COLO668 (cell line): ENCODE data around the gene RTN4R.

Source experiments
- DNase-seq: peaks from one replicate; lab custom pipeline; 2025; ENCODE audit not compliant: unreplicated experiment; lab: John Stamatoyannopoulos, UW

RTN4R gene

DNA sequence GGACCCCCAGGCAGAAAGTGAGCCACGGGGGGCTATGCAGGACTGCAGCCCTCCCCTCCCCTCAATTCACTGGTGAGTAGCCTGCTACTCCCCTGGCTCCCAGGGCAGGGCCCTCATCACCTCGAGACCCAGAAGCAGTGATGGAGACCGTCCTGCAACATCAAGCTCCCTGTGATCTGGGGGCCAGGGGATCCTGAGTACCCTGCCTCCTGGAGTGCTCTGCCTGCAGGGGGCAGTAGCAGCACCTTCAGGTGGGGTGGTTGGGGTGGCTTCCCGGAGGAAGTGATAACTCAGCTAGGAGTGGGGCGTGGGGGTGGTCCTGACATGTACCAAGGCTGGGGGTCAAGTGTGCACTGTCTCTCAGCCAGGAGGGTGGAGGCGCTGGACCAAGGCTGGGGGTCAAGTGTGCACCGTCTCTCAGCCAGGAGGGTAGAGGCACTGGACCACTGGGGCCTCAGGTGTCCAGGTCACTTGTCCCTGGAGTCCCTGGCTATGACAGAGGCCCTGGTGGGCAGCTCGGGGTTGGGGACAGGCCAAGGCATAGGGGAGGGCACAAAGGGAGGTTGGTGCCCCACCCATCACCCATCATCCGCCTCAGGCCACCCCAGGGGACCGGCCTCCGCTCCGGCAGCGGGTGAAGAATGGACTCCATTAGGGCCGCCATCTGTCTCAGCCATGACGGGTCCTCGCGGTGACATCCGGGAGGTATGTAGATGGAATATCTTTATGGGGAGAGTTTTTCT lies 9.4 kb downstream of the RTN4R start:
- peak; percentile 11 for DNase-seq

DNA sequence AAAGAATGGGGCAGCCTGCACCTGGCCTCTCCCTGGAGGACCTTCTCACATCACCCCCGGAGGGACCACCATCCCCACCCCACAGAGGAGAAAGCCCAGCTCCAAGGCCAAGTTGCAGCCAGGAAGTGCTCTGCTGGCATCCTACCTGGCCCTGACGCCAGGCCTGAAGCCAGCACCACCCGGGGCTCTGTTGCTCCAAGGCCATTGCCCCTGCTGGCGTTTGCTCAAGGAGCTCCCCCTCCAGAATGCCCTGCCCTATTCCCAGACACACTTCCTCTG lies 10.2 kb downstream of the RTN4R start:
- DNase-seq, result no peak

DNA sequence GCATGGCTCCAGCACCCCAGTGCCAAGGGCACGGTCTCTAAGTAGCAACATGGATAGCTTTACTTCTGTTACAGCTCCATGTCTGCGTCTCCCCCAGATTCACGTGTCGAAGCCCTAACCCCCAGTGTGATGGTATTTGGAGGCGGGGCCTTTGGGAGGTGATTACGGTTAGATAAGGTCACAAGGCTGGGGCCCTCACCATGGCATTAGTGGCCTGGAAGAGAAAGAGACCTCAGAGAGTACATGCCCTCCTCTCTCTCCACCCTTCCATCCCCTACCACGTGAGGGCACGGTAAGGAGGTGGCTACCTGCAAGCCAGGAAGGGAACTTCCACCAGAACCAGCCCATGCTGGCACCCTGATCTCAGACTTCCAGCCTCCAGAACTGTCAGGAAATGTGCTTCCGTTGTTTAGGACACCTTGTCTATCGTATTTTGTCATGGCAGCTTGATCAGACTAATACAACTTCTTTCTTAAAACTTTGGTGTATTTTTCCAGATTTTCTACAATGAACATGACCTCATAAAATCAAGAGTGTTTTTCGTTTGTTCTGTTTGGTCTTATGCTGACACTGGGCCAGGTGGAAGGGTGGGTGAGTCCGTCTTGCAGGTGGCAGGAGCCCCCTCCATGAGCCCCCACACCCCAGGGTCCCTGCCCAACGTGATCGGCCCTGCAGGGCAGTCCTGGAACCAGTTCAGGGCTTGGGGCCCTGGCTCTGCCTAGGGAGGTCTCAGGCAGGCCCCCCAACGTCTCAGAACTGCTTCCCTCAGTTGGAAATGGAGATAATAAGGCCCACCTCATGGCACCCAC lies 10.7 kb downstream of the RTN4R start:
- no peak for DNase-seq

DNA sequence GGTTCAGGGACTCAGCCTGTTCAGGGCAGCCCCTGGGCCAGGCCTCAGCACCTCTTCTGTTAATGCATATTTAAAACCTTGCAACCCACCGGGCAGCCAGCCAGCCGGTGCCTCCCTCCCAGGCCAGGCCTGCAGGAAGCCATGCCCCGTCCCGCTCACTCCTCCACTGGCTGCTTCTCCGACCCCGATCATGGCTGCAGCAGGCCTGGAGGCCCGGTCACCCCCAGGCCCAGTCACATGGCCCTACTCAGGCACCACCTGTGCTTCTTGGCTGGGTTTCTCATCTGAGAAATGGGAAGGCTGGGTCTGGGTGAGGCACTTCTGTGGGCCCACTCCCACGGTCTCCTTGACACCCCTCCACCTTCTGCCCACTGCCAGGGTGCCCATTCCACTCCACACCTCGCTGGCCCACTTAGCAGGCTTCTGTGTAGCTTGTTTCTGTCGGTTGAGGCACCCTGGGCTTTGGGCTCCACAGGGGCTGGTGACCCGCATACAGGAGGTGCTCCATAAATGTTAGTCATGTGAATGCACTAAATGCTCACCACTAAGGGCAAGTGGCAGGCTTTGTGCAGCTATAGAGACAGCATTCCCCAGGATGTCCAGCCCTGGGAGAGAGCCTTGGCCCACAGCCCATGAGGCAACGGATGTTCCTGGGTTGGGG lies 11.4 kb downstream of the RTN4R start:
- no peak for DNase-seq

GRCh38 chr22:20256027-20256426 lies 12.1 kb downstream of the RTN4R start:
- DNase-seq, result no peak

GRCh38 chr22:20254975-20255946 lies 12.9 kb downstream of the RTN4R start:
- DNase-seq, result peak; percentile 78

DNA sequence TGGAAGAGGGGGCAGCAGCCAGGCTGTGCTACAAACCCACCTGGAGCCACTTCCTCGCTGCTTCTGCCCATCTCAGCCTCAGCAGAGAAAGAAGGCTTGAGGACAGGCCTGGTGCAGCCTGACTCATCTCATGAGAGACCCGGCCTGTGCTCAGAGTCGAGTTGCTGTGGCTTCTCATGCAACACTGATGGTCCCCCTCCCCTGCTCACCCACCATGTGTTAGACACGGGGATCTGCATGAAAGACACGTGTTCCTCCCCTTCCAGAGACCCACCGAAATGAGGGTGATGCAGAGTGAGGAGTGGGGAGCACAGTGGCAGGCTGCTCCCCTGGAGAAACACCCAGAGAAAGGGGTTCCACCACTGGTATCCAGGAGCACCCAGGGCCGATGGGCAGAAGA lies 15.0 kb downstream of the RTN4R start:
- no peak for DNase-seq

DNA sequence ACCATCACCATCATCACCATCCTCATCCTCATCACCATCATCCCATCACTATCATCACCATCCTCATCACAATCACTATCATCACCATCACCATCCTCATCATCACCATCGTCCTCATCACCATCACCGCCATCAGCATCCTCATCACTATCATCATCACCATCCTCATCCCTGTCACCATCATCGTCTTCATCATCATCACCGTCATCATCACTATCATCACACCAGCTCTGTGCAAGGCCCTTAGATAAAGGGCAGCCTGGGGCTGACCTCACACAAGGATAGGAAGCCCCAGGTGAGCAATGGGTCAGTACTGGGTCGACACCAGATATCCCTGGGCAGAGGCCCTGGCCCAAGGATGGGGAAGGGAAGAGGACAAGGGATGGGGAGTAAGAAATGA lies 16.1 kb downstream of the RTN4R start:
- DNase-seq, result no peak

GRCh38 chr22:20251491-20251890 lies 16.6 kb downstream of the RTN4R start:
- no peak for DNase-seq

GRCh38 chr22:20249797-20250354 lies 18.2 kb downstream of the RTN4R start:
- DNase-seq, result peak; percentile 41

GRCh38 chr22:20248461-20248978 lies 19.6 kb downstream of the RTN4R start:
- no peak for DNase-seq

- DNase-seq, result no peak
Measured at GRCh38 chr22:20247608-20248171, 20.4 kb downstream of the RTN4R start.

- DNase-seq, result no peak
Measured at GRCh38 chr22:20247010-20247505, 21.1 kb downstream of the RTN4R start.

GRCh38 chr22:20246368-20247009 lies 21.6 kb downstream of the RTN4R start:
- DNase-seq, result no peak

DNA sequence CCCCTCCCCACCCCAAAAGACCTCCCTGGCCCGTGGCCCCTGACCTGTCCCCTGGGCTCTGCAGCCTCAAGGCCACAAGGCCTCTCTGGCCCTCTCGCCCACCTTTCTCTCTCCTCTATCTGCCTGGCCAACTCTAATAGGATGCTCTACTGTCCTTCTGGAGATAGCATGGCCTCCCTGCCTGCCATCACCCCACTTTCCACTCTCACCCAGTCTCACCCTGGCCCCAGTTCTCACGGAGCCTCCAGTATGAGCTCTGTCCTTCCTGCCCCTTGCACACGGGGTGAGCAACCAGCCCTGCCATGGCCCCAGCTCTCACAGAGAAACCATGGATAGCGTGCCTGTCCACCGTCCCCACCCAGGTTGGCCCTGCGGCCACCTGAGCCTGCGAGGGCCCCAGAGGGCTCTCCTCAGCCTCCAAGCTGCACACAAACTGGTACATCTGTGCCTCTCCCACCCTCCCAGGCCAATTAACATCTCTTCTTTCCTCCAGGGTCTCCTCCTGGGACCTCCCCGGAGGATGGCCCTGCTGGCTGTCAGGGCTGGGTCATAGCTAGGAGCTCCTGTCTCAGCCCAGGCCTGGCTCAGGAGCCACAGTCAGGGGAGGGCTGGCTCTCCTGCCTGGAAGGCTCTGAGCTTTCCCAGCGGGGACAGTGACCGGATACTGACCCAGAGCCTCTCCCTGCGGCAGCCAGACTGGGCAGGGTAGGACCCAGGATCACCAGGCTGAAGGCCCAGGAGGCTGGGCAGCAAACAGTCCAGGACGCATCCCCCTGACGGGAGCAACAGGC lies 22.3 kb downstream of the RTN4R start:
- no peak for DNase-seq

DNA sequence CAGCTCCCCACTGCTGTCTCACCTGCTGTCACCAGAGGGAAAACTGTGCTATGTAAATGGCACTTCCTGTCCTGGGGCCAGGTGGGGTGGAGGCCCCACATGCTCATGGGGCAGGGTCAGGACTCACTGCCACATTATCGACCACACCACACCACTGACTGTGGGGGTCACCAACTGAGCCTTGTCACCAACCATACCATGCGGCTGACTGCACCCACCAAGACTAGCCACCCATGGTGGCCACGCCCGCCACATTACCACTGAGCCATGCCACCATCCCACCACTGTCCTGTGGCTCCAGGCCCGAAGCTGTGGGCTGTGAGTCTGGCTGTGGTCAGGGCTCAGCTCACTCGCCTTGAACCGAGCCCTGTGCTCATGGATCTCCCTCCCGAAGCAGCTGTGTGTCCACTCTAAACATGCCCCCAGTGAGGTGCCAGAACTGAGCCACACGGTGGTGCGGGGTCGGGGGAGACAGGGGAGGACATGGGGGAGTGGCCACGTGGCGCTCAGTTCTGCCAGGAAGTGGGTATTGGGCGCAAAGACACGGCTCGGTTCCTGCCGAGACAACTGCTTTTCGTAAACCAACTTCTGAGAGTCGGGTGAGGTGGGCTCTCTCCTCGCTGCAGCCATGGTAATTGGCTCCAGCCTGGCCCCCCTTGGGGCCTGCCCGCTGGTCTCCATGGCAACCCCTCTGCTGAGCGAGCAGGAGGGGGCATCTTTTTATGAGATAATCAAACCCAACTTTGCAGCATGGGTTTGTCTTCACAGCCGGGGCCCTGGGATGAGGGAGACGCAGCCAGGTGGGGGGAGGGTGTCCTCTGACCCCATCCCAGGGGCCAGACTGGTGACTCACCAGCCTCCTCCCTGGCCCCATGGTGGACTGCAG lies 23.2 kb downstream of the RTN4R start:
- no peak for DNase-seq

- no peak for DNase-seq
Measured at GRCh38 chr22:20244250-20244648, 23.9 kb downstream of the RTN4R start.
